ENCODE data around the gene CCNL2.
A peak's percentile ranks its signal among the peaks of the same experiment; 100 is the strongest.
"Not testable (repeated sequence)": the region's sequence is repeated elsewhere in the genome, so short reads cannot be mapped to it uniquely, and the experiment has no call there.

CCNL2 gene

GRCh38 chr1:1430114-1430982 lies 31.2 kb upstream of the CCNL2 start:
- Histone ChIP-seq H3K9me3 (ENCODE audit: low read length) (no peaks in the 10 kb centered on the region), H3K27me3 (ENCODE audit: control insufficient read depth in 1 of 2, insufficient read depth in 2 of 2, low read length in 2 of 2) (no peaks in the 10 kb centered on the region), H3K9ac (ENCODE audit: low read length) (no peak overlapping the region), H3K4me3 (ENCODE audit: low read depth in 1 of 2, low read length in 2 of 2) (no peak overlapping the region), H3K27ac (ENCODE audit: low read depth, low read length) (peak overlapping the region; percentile 94), H3K36me3 (ENCODE audit: insufficient read depth, low read length) (no peaks in the 10 kb centered on the region), H3K4me1 (ENCODE audit: insufficient read depth, low read length) (peaks cover 55% of the 10 kb centered on the region)

DNA sequence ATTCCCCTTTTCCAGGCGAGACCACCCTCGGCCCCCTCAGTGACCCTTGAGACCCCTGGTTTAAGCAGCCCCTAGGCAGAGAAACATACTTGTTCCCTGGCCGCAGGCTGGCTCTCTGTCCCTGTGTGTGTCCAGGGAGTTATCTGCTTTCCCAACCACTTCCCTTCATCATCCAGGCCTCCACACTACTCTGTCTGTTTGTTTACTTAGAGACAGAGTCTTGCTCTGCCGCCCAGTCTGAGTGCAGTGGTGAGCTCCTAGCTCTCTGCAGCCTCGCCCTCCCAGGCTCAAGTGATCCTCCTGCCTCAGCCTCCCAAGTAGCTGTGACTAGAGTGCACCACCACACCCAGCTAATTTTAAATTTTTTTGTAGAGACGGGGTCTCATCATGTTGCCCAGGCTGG lies 30.5 kb upstream of the CCNL2 start:
- Histone ChIP-seq H3K27ac (ENCODE audit: low read depth, low read length) (peak overlapping the region; percentile 94), H3K36me3 (ENCODE audit: insufficient read depth, low read length) (no peaks in the 10 kb centered on the region), H3K4me1 (ENCODE audit: insufficient read depth, low read length) (peaks cover 48% of the 10 kb centered on the region), H3K9ac (ENCODE audit: low read length) (no peak overlapping the region), H3K4me3 (ENCODE audit: low read depth in 1 of 2, low read length in 2 of 2) (no peak overlapping the region), H3K9me3 (ENCODE audit: low read length) (no peaks in the 10 kb centered on the region), H3K27me3 (ENCODE audit: control insufficient read depth in 1 of 2, insufficient read depth in 2 of 2, low read length in 2 of 2) (no peaks in the 10 kb centered on the region)

GRCh38 chr1:1428967-1429366 lies 29.8 kb upstream of the CCNL2 start:
- not testable (repeated sequence) for H3K9ac ChIP-seq (ENCODE audit: low read length); H3K9me3 ChIP-seq (ENCODE audit: low read length); H3K4me3 ChIP-seq (ENCODE audit: low read depth in 1 of 2, low read length in 2 of 2); H3K27me3 ChIP-seq (ENCODE audit: control insufficient read depth in 1 of 2, insufficient read depth in 2 of 2, low read length in 2 of 2); H3K36me3 ChIP-seq (ENCODE audit: insufficient read depth, low read length)
- peaks cover 41% of the 10 kb centered on the region for H3K4me1 ChIP-seq (ENCODE audit: insufficient read depth, low read length)
- peak overlapping the region; percentile 94 for H3K27ac ChIP-seq (ENCODE audit: low read depth, low read length)

DNA sequence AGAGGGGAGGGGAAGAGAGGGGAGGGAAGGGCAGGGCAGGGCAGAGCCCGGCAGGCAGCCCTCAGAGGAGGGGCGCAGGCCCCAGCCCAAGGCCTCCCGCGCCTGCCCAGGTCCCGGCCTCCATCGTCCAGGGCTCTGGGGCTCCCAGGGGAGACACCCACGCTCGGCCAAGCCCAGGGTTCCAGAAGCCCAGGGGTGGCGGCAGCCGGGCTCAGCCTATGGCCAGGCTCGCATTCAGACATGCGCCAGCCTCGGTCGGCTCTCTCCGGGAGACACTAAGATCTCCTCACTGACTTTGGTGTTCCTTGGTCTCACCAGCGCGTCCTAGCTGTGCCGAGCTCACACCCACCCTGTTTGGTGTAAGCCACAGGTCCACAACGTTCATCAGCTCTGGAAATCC lies 29.0 kb upstream of the CCNL2 start:
- Histone ChIP-seq H3K27me3 (ENCODE audit: control insufficient read depth in 1 of 2, insufficient read depth in 2 of 2, low read length in 2 of 2) (no peaks in the 10 kb centered on the region), H3K9ac (ENCODE audit: low read length) (no peak overlapping the region), H3K4me3 (ENCODE audit: low read depth in 1 of 2, low read length in 2 of 2) (no peak overlapping the region), H3K9me3 (ENCODE audit: low read length) (no peaks in the 10 kb centered on the region), H3K27ac (ENCODE audit: low read depth, low read length) (peak overlapping the region; percentile 4), H3K36me3 (ENCODE audit: insufficient read depth, low read length) (no peaks in the 10 kb centered on the region), H3K4me1 (ENCODE audit: insufficient read depth, low read length) (peaks cover 33% of the 10 kb centered on the region)

DNA sequence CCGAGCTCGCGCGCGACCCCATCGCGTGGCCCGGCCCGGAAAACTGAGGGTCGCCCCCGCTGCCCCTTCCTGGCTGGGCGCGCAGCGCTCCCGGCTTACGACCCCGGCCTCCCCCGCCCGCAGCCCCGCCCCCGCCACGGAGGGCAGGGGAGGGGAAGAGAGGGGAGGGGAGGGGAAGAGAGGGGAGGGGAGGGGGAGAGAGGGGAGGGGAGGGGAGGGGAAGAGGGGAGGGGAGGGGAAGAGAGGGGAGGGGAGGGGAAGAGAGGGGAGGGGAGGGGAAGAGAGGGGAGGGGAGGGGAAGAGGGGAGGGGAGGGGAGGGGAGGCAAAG lies 28.6 kb upstream of the CCNL2 start:
- H3K9ac ChIP-seq (ENCODE audit: low read length), result no peak overlapping the region
- no peaks in the 10 kb centered on the region for H3K9me3 ChIP-seq (ENCODE audit: low read length)
- H3K27me3 ChIP-seq (ENCODE audit: control insufficient read depth in 1 of 2, insufficient read depth in 2 of 2, low read length in 2 of 2), result no peaks in the 10 kb centered on the region
- peak overlapping the region in 1 of 2 donors; percentile 27 for H3K4me3 ChIP-seq (ENCODE audit: low read depth in 1 of 2, low read length in 2 of 2)
- peaks cover 30% of the 10 kb centered on the region for H3K4me1 ChIP-seq (ENCODE audit: insufficient read depth, low read length)
- H3K36me3 ChIP-seq (ENCODE audit: insufficient read depth, low read length), result no peaks in the 10 kb centered on the region
- H3K27ac ChIP-seq (ENCODE audit: low read depth, low read length), result no peak overlapping the region

DNA sequence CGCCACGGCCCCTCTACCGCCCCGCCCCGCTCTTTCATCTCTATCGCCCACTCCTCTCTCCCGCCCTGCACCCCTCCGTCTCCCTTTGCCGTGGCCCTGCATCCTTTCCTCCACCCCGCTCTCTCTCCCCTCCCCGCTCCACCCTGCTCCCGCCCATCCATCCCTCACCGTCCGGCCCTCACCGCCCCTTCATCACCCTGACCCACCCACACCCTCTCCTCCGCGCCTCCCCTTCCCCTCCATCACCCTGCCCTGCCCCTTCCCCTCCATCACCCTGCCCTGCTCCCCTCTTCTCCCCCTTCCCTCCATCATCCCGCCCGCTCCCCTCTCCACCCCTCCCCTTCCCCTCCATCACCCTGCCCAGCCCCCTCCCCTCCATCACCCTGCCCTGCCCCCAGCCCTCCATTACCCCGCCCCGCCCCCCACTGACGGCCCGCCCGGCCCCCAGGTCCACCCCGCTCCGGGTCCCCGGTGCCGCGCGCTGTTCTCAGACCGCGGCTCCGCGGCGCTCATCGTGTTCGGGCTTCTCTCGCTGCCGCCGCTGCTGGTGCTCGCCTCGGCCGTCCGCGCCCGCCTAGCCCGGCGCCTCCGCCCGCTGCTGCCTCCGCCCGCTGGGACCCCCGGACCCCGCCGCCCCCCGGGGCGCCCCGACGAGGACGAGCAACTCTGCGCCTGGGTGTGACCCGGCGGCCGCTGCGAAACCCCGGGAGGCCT lies 28.1 kb upstream of the CCNL2 start:
- no peak overlapping the region for H3K27ac ChIP-seq (ENCODE audit: low read depth, low read length)
- H3K4me3 ChIP-seq (ENCODE audit: low read depth in 1 of 2, low read length in 2 of 2), result peak overlapping the region in 1 of 2 donors; percentile 27
- no peak overlapping the region for H3K9ac ChIP-seq (ENCODE audit: low read length)
- H3K9me3 ChIP-seq (ENCODE audit: low read length), result no peaks in the 10 kb centered on the region
- H3K4me1 ChIP-seq (ENCODE audit: insufficient read depth, low read length), result peaks cover 25% of the 10 kb centered on the region
- H3K27me3 ChIP-seq (ENCODE audit: control insufficient read depth in 1 of 2, insufficient read depth in 2 of 2, low read length in 2 of 2), result no peaks in the 10 kb centered on the region
- no peaks in the 10 kb centered on the region for H3K36me3 ChIP-seq (ENCODE audit: insufficient read depth, low read length)

- Histone ChIP-seq H3K4me3 (ENCODE audit: low read depth in 1 of 2, low read length in 2 of 2) (no peak overlapping the region), H3K9me3 (ENCODE audit: low read length) (no peaks in the 10 kb centered on the region), H3K4me1 (ENCODE audit: insufficient read depth, low read length) (peaks cover 20% of the 10 kb centered on the region), H3K36me3 (ENCODE audit: insufficient read depth, low read length) (no peaks in the 10 kb centered on the region), H3K27ac (ENCODE audit: low read depth, low read length) (no peak overlapping the region), H3K9ac (ENCODE audit: low read length) (no peak overlapping the region), H3K27me3 (ENCODE audit: control insufficient read depth in 1 of 2, insufficient read depth in 2 of 2, low read length in 2 of 2) (no peaks in the 10 kb centered on the region)
Observed at GRCh38 chr1:1426496-1427105, 27.5 kb upstream of the CCNL2 start.

DNA sequence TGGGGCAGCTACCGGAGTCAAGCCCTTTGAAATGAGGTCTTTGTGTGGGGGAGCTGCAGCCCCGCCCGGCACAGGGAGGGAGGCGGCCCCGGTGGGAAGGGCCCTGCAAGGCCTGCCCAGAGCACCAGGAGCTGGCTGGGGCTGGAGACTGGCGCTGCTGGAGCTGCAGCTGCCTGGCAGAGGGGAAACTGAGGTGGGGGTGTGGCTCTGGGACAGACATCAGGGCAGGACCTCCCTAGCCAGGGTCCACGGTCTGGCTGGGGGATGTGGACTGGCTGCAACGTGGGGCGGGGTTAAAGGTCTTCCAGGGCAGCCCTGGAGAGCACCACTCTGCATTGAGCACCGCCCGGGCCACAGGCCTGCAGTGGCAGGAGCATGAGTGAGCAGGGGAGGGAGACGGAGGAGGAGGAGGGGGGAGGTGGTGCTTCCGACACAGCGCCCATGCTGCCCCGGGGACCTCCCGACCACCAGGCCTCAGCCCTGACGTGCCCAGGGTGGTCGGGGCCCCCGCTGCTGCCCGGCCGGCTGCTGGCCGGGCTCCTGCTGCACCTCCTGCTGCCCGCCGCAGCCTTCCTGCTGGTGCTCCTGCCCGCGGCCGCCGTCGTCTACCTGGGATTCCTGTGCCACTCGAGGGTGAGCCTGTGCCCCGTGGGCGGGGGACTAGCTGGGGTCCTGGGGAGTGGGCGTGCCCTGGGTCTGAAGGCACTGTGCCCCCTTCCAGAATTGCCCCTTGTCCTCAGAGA lies 26.8 kb upstream of the CCNL2 start:
- Histone ChIP-seq H3K9me3 (ENCODE audit: low read length) (no peaks in the 10 kb centered on the region), H3K27ac (ENCODE audit: low read depth, low read length) (no peak overlapping the region), H3K36me3 (ENCODE audit: insufficient read depth, low read length) (no peaks in the 10 kb centered on the region), H3K4me1 (ENCODE audit: insufficient read depth, low read length) (peaks cover 20% of the 10 kb centered on the region), H3K9ac (ENCODE audit: low read length) (no peak overlapping the region), H3K27me3 (ENCODE audit: control insufficient read depth in 1 of 2, insufficient read depth in 2 of 2, low read length in 2 of 2) (no peaks in the 10 kb centered on the region), H3K4me3 (ENCODE audit: low read depth in 1 of 2, low read length in 2 of 2) (no peak overlapping the region)

- no peaks in the 10 kb centered on the region for H3K36me3 ChIP-seq (ENCODE audit: insufficient read depth, low read length)
- H3K4me1 ChIP-seq (ENCODE audit: insufficient read depth, low read length), result peaks cover 19% of the 10 kb centered on the region
- H3K9ac ChIP-seq (ENCODE audit: low read length), result no peak overlapping the region
- H3K27ac ChIP-seq (ENCODE audit: low read depth, low read length), result no peak overlapping the region
- no peak overlapping the region for H3K4me3 ChIP-seq (ENCODE audit: low read depth in 1 of 2, low read length in 2 of 2)
- H3K9me3 ChIP-seq (ENCODE audit: low read length), result no peaks in the 10 kb centered on the region
- H3K27me3 ChIP-seq (ENCODE audit: control insufficient read depth in 1 of 2, insufficient read depth in 2 of 2, low read length in 2 of 2), result peaks cover 0 to 4% of the 10 kb centered on the region in 2 donors
Observed at GRCh38 chr1:1425426-1425752, 26.3 kb upstream of the CCNL2 start.

DNA sequence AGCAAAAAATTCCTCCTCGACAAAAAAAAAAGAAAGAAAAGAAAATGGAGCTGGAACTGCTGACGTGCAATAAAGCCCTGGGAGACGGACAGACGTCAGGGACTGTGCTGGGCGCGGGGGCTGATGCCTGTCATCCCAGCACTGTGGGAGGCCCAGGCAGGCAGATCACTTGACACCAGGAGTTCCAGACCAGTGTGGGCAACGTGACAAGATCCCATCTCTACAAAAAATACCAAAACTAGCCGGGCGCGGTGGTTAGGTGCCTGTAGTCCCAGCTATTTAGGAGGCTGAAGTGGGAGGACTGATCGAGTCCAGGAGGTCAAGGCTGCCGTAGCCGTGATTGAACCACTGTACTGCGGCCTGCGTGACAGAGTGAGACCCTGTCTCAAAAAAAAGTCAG lies 25.6 kb upstream of the CCNL2 start:
- H3K36me3 ChIP-seq (ENCODE audit: insufficient read depth, low read length), result no peaks in the 10 kb centered on the region
- H3K4me1 ChIP-seq (ENCODE audit: insufficient read depth, low read length), result peaks cover 12% of the 10 kb centered on the region
- H3K9me3 ChIP-seq (ENCODE audit: low read length), result no peaks in the 10 kb centered on the region
- no peak overlapping the region for H3K27ac ChIP-seq (ENCODE audit: low read depth, low read length)
- H3K4me3 ChIP-seq (ENCODE audit: low read depth in 1 of 2, low read length in 2 of 2), result no peak overlapping the region
- peaks cover 0 to 4% of the 10 kb centered on the region in 2 donors for H3K27me3 ChIP-seq (ENCODE audit: control insufficient read depth in 1 of 2, insufficient read depth in 2 of 2, low read length in 2 of 2)
- H3K9ac ChIP-seq (ENCODE audit: low read length), result no peak overlapping the region

- Histone ChIP-seq H3K27ac (ENCODE audit: low read depth, low read length) (no peak overlapping the region), H3K36me3 (ENCODE audit: insufficient read depth, low read length) (no peaks in the 10 kb centered on the region), H3K9ac (ENCODE audit: low read length) (no peak overlapping the region), H3K4me3 (ENCODE audit: low read depth in 1 of 2, low read length in 2 of 2) (no peak overlapping the region), H3K9me3 (ENCODE audit: low read length) (no peaks in the 10 kb centered on the region), H3K4me1 (ENCODE audit: insufficient read depth, low read length) (peaks cover 8% of the 10 kb centered on the region), H3K27me3 (ENCODE audit: control insufficient read depth in 1 of 2, insufficient read depth in 2 of 2, low read length in 2 of 2) (peaks cover 0 to 4% of the 10 kb centered on the region in 2 donors)
Observed at GRCh38 chr1:1423245-1423597, 24.1 kb upstream of the CCNL2 start.
